Stimulated activated memory B cell treated with anti-CD40 and anti-IgM and Interleukin-4, amounts not matched to agents 10 μg/mL and 1 μg/mL and 100 μg/mL, for 72 hours (primary cell): ENCODE measurements around the gene TBKBP1.

ENCODE experiments used
- ATAC-seq: fragments of 150-1000 bp; cut with Tn5 transposase; 2 replicates; pipeline ENCODE4 v1.10.0; 2021
- H3K27ac Mint-ChIP-seq: one replicate; pipeline ENCODE4 v1.8.0; 2022; ENCODE audit warnings: mild to moderate bottlenecking, mixed read lengths
- H3K27me3 Mint-ChIP-seq: one replicate; pipeline ENCODE4 v1.8.0; 2022; ENCODE audit warnings: mixed read lengths
- H3K36me3 Mint-ChIP-seq: one replicate; pipeline ENCODE4 v1.8.0; 2022; ENCODE audit warnings: mixed read lengths
- H3K4me1 Mint-ChIP-seq: one replicate; pipeline ENCODE4 v1.8.0; 2022; ENCODE audit warnings: mixed read lengths
- H3K4me3 Mint-ChIP-seq: one replicate; pipeline ENCODE4 v1.8.0; 2022; ENCODE audit warnings: mild to moderate bottlenecking, moderate library complexity, mixed read lengths
- H3K9me3 Mint-ChIP-seq: one replicate; pipeline ENCODE4 v1.8.0; 2022; ENCODE audit warnings: mixed read lengths

Gene TBKBP1

GRCh38 chr17:47713980-47714700 is 20.2 kb downstream of the TBKBP1 start:
- Mint-ChIP-seq H3K27me3 (no peaks in the 10 kb centered on the region), H3K36me3 (peaks cover 8% of the 10 kb centered on the region), H3K4me3 (peak overlapping the region; percentile 25), H3K4me1 (peaks cover 80% of the 10 kb centered on the region), H3K27ac (peak overlapping the region; percentile 29), H3K9me3 (no peaks in the 10 kb centered on the region)
- no peak for ATAC-seq

DNA sequence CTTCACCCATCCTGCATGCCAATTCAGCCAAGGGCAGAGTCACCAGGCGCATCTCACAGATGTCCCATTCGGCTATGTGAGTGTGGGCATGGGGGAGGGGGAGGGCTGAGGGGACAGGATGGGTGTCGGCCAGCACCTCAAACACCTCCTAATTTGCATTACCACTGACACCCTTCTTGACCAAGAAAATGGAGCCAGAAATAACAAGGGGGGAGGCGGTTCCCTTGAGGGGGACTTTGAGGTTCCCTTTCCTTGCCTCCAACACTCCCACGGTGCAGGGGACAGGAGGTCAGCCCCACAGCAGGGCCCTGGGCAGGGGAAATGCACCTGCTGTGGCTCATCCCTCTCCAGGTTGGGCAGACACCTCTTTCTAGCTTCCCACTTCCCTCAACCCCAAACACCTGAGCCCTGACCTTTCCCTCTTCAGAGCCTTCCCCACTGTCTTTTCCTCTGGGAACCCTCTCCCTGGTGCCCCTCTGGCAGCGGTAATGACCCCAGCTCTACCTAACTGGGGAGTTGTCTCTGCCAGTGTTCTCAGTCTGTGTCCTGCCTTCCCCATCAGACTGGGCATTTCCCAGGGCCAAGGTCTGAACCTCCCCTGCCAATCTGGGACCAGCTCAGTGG is 20.9 kb downstream of the TBKBP1 start:
- Mint-ChIP-seq H3K36me3 (peaks cover 8% of the 10 kb centered on the region), H3K27ac (peak overlapping the region; percentile 63), H3K9me3 (no peaks in the 10 kb centered on the region), H3K4me1 (peaks cover 87% of the 10 kb centered on the region), H3K4me3 (no peak overlapping the region), H3K27me3 (no peaks in the 10 kb centered on the region)
- ATAC-seq = peak; percentile 45

DNA sequence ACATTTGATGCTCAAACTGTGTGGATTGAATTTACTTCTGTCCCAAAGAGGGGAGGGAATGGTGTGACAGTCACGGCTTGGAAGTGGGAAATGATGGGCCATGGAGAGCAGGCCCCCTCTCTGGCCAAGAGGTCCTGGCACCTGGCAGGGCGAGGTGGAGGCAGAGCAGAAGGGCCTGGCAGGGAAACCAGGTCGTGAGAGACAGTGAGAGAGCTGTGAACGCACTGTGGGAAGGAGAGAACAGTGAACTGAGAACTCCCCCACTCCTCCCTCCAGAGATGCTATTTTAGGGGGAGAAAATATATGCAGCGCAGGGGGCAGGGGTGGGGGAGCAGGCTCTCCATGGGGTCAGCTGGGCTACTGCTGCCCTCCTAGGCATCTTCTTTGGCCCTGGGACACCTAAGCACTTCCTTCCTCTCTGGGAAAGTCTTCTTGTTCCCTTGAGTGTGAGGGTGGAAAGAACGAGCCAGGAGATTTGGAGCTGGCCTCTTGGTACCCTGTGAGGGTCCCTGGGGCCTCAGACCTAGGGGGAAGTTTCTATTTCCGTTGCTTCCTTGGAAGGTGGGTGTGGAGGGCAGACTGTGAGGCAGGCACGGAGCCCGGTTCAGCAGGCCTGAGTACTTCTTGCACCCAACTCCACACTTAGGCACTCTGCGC is 21.8 kb downstream of the TBKBP1 start:
- Mint-ChIP-seq H3K27ac (peak overlapping the region; percentile 63), H3K36me3 (peaks cover 1% of the 10 kb centered on the region), H3K4me1 (peaks cover 92% of the 10 kb centered on the region), H3K27me3 (no peaks in the 10 kb centered on the region), H3K4me3 (peak overlapping the region; percentile 19), H3K9me3 (no peaks in the 10 kb centered on the region)
- no peak for ATAC-seq

GRCh38 chr17:47716375-47716774 is 22.4 kb downstream of the TBKBP1 start:
- Mint-ChIP-seq H3K9me3 (no peaks in the 10 kb centered on the region), H3K4me3 (peak overlapping the region; percentile 15), H3K36me3 (no peaks in the 10 kb centered on the region), H3K4me1 (peaks cover 98% of the 10 kb centered on the region), H3K27ac (peak overlapping the region; percentile 68), H3K27me3 (no peaks in the 10 kb centered on the region)
- peak; percentile 34 for ATAC-seq

GRCh38 chr17:47717261-47717697 is 23.3 kb downstream of the TBKBP1 start:
- ATAC-seq = peak; percentile 66
- no peaks in the 10 kb centered on the region for H3K27me3 Mint-ChIP-seq
- H3K36me3 Mint-ChIP-seq = no peaks in the 10 kb centered on the region
- peaks cover 96% of the 10 kb centered on the region for H3K4me1 Mint-ChIP-seq
- no peaks in the 10 kb centered on the region for H3K9me3 Mint-ChIP-seq
- H3K4me3 Mint-ChIP-seq = no peak overlapping the region
- peak overlapping the region; percentile 68 for H3K27ac Mint-ChIP-seq

DNA sequence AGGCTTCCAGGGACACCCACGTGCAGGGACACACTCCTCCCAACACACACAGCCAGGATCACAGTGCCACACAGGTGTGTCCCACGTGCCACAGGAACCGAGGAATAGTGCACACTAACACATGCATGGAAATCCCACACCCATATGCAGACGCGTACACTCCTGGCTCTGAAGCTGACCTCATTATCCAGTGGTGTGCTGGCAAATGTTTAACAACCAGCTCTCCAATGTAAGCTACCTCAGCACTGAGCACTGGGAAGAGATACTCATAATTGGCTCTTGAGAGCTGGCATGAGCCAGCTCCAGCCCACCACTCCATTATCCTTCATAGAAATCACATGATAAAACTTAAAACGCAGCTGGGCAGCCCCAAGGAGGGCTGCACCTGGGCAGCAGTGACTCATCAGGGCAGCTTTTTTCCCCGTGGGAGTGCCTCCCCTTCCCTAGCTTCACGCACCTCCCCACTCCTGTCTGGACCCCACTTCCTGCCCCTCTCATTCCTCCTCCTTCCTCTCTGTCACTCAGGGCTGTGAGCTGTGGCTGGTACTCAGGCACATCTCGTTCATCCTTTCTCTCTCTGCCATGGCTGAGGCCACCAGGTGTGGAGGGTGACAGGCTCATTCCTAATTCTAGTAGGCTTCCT is 24.1 kb downstream of the TBKBP1 start:
- H3K27ac Mint-ChIP-seq = peak overlapping the region; percentile 15
- no peak overlapping the region for H3K4me3 Mint-ChIP-seq
- no peak for ATAC-seq
- H3K9me3 Mint-ChIP-seq = no peaks in the 10 kb centered on the region
- H3K4me1 Mint-ChIP-seq = peaks cover 90% of the 10 kb centered on the region
- no peaks in the 10 kb centered on the region for H3K27me3 Mint-ChIP-seq
- H3K36me3 Mint-ChIP-seq = no peaks in the 10 kb centered on the region

DNA sequence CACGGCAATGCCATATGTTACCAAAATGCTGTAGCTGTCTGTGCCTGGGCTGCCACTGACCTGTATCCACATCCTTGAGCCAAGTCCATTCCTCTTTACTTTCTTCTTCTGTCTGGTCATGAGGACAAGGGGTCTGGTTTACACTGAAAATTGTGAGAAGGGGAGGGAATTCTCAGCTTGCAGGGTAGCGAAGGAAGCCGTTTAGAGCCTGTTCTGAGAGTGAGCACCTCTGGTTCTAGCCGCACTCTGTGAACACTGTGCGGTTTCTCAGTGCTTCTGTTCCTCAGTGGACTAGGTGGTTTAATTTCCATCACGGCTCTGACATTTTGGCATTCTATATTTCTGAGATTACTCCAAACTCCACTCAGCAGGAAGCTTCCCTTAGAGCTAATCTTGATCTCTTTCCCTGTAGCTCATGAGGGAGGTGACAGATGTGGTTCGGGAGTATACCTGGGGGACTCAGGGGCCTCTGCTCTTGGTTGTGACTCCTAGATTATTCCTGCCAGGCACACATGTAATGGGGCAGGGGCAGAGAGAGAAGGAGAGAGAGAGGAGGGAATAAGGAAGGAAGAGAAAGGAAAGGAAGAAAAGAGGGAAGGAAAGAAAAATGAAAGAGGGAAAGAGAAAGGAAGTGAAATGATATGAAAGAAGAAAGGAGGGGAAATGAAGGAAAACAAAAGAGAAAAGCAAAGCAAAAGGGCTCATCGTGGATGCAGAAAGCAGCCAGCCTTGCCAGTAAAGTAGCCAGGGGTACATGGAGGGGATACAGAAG is 24.9 kb downstream of the TBKBP1 start:
- Mint-ChIP-seq H3K36me3 (no peaks in the 10 kb centered on the region), H3K9me3 (no peaks in the 10 kb centered on the region), H3K4me1 (peaks cover 82% of the 10 kb centered on the region), H3K27ac (peak overlapping the region; percentile 15), H3K4me3 (no peak overlapping the region), H3K27me3 (no peaks in the 10 kb centered on the region)
- no peak for ATAC-seq

DNA sequence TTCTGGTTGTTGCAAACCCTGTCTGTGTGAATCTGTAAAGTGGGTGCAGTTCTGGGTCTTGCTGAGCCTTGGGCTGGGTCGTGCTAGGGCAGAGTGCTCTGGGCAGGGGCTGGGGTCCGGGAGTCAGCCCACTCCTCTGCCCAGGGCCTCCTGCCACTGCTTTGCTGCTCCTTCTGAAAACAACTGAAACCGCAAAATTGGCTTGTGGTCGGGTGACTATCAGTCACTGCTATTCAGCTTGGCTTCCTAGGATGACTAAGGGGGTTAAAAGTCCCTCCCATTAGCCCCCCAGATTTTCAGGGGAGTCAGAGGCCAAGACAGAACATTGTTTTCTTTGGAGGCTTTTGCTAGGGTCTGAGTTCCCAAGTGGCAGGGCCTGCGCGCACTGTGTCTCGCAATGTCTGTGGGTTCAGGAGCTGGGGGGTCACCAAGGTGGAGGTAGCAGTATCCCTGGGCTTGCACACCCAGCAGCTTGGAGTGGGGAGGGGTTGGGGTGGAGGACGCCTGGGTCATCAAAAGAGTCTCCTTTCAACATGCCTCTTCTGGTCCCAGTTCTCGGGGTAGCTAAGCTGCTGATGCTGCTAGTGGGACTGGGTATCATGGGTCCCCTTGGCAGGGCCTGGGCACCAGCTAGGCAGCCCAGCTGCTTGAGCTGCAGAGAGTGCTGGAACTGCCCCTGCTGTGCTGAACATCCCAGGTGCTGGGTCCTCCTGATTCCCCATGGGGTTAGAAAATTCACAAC is 25.6 kb downstream of the TBKBP1 start:
- peaks cover 1% of the 10 kb centered on the region for H3K27me3 Mint-ChIP-seq
- peak; percentile 34 for ATAC-seq
- no peaks in the 10 kb centered on the region for H3K9me3 Mint-ChIP-seq
- H3K36me3 Mint-ChIP-seq = no peaks in the 10 kb centered on the region
- peak overlapping the region; percentile 15 for H3K27ac Mint-ChIP-seq
- H3K4me1 Mint-ChIP-seq = peaks cover 75% of the 10 kb centered on the region
- no peak overlapping the region for H3K4me3 Mint-ChIP-seq

DNA sequence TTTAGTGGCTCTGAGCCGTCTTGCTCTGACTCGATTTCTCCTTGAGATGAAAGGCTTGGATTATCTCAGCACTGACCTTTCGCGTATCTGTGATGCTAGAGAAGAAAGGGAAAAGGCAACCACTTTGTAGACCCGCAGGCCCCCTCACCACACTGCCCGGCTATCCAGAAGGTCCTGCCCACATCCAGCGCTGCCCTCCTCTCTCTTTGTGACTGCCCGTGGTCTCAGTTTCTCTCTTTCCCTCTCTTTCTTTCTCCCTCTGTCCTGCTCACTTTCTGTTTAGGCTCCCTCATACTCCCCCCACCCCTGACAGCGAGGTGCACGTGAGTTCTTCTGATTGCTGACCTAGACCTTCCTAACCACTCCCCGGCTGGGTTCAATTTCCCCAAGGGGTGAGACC is 26.2 kb downstream of the TBKBP1 start:
- no peak for ATAC-seq

GRCh38 chr17:47720754-47721533 is 27.0 kb downstream of the TBKBP1 start:
- H3K9me3 Mint-ChIP-seq = no peaks in the 10 kb centered on the region
- peaks cover 61% of the 10 kb centered on the region for H3K4me1 Mint-ChIP-seq
- no peak overlapping the region for H3K4me3 Mint-ChIP-seq
- peaks cover 15% of the 10 kb centered on the region for H3K27me3 Mint-ChIP-seq
- peak overlapping the region; percentile 15 for H3K27ac Mint-ChIP-seq
- ATAC-seq = peak; percentile 83
- no peaks in the 10 kb centered on the region for H3K36me3 Mint-ChIP-seq

More for the DNA sequence above, 26.2 kb downstream of the TBKBP1 start:
- Mint-ChIP-seq H3K27ac (peak overlapping the region; percentile 15), H3K4me3 (no peak overlapping the region), H3K4me1 (peaks cover 69% of the 10 kb centered on the region), H3K9me3 (no peaks in the 10 kb centered on the region), H3K36me3 (no peaks in the 10 kb centered on the region), H3K27me3 (peaks cover 7% of the 10 kb centered on the region)

DNA sequence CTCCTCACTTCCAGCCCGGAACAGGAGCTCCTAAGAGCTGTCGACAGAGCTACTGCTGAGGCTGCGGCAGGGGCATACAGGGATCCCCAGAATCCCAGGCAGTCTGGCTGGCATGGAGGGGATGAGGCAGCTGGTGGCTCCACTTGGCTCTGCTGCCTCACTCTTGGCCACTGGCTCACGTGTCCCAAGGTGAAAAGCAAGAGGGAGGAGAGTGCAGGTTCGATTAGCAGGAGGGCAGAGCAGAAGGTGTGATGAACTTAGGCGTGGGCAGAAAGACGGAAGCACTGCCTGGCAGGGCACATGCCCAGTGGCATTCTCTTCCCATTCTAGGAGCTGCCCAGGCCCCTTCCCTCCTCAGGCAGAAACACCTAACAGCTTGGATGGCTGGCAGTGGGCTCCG is 27.8 kb downstream of the TBKBP1 start:
- ATAC-seq = no peak
- peaks cover 23% of the 10 kb centered on the region for H3K27me3 Mint-ChIP-seq
- no peak overlapping the region for H3K4me3 Mint-ChIP-seq
- H3K9me3 Mint-ChIP-seq = no peaks in the 10 kb centered on the region
- peak overlapping the region; percentile 15 for H3K27ac Mint-ChIP-seq
- H3K4me1 Mint-ChIP-seq = peaks cover 53% of the 10 kb centered on the region
- H3K36me3 Mint-ChIP-seq = no peaks in the 10 kb centered on the region

DNA sequence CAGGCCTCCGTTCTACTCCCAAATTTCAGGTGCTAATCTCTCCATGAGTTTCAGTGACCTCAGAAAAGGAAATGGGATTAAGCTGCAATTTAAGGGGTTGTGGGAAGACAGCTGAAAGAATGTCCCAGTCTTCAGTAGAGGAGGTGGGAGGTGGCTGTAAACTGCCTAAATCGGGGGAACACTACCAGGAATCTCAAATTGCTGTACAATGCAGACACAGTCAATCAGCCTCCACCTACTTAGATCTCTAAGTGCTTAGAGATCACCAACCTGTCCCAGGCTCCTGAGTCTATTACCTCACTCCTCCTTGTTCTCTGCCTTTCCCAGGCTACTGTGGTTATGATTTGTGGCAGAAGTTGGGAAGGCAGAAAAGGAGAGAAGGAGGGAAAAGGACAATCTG is 30.7 kb downstream of the TBKBP1 start:
- Mint-ChIP-seq H3K4me3 (no peak overlapping the region), H3K27ac (no peak overlapping the region)

GRCh38 chr17:47725446-47726111 is 31.6 kb downstream of the TBKBP1 start:
- no peak for ATAC-seq
- Mint-ChIP-seq H3K27me3 (peaks cover 45% of the 10 kb centered on the region), H3K36me3 (no peaks in the 10 kb centered on the region), H3K4me3 (no peak overlapping the region), H3K27ac (no peak overlapping the region), H3K4me1 (peaks cover 21% of the 10 kb centered on the region), H3K9me3 (no peaks in the 10 kb centered on the region)

More for the DNA sequence above, 30.7 kb downstream of the TBKBP1 start:
- peaks cover 45% of the 10 kb centered on the region for H3K27me3 Mint-ChIP-seq
- H3K4me1 Mint-ChIP-seq = peaks cover 30% of the 10 kb centered on the region
- no peak for ATAC-seq
- H3K36me3 Mint-ChIP-seq = no peaks in the 10 kb centered on the region
- H3K9me3 Mint-ChIP-seq = no peaks in the 10 kb centered on the region
